SU-DHL-6 (cell line): ENCODE results near the gene FBXW2.

Source experiments
- H2AFZ ChIP-seq: fragments of 200-600 bp; sonication (generic); 2 replicates; pipeline ENCODE4 v1.6.1; 2014; ENCODE audit warnings: low read depth, mild to moderate bottlenecking, moderate library complexity, mixed read lengths, antibody characterized with exemption, low read length; ENCODE audit not compliant: severe bottlenecking
- H3F3A ChIP-seq: fragments of 200-600 bp; shearing (Covaris generic); 2 replicates; pipeline ENCODE4 v1.6.0; 2016; ENCODE audit warnings: antibody characterized with exemption, mild to moderate bottlenecking; ENCODE audit not compliant: insufficient read depth
- H3K27ac ChIP-seq: fragments of 200-600 bp; sonication (generic); 2 replicates; pipeline ENCODE4 v1.5.1; 2016; ENCODE audit warnings: low read depth, mild to moderate bottlenecking, low read length, moderate library complexity, mixed read lengths
- H3K27me3 ChIP-seq: fragments of 200-600 bp; sonication (generic), shearing (Covaris generic); 2 replicates; pipeline ENCODE4 v1.6.0; 2014; ENCODE audit warnings: mild to moderate bottlenecking, low read length
- H3K36me3 ChIP-seq: fragments of 200-600 bp; sonication (generic); 2 replicates; pipeline ENCODE4 v1.6.1; 2014; ENCODE audit warnings: mild to moderate bottlenecking, low read length, mixed read lengths
- H3K4me2 ChIP-seq: fragments of 300-600, 200-600 bp; shearing (Covaris generic), sonication (generic); 2 replicates; pipeline ENCODE4 v1.6.0; 2014; ENCODE audit warnings: low read length, low read depth, mild to moderate bottlenecking; ENCODE audit not compliant: poor library complexity, severe bottlenecking
- H3K4me3 ChIP-seq: fragments of 200-600 bp; sonication (generic); 2 replicates; pipeline ENCODE4 v1.5.1; 2014; ENCODE audit warnings: antibody characterized with exemption, low read length, mild to moderate bottlenecking, mixed read lengths; ENCODE audit not compliant: insufficient read depth, poor library complexity, severe bottlenecking
- H3K79me2 ChIP-seq: fragments of 200-600 bp; sonication (generic); 2 replicates; pipeline ENCODE4 v1.6.1; 2014; ENCODE audit warnings: mild to moderate bottlenecking, low read length, moderate library complexity; ENCODE audit not compliant: insufficient read depth
- H3K9ac ChIP-seq: fragments of 200-600 bp; sonication (generic); 2 replicates; pipeline ENCODE4 v1.7.0; 2014; ENCODE audit warnings: mild to moderate bottlenecking, low read length
- H3K9me2 ChIP-seq: fragments of 200-600 bp; sonication (generic); replicated peaks from 2 replicates; pipeline ENCODE4 v1.6.1; 2014; ENCODE audit warnings: low read length; ENCODE audit not compliant: insufficient read depth
- H3K9me3 ChIP-seq: fragments of 200-600 bp; sonication (generic); 2 replicates; pipeline ENCODE4 v1.6.1; 2014; ENCODE audit warnings: low read length, mixed read lengths; ENCODE audit not compliant: insufficient read depth
- H4K20me1 ChIP-seq: fragments of 200-600 bp; sonication (generic); 2 replicates; pipeline ENCODE4 v1.6.1; 2014; ENCODE audit warnings: low read depth, mild to moderate bottlenecking, antibody characterized with exemption, low read length, moderate library complexity, mixed read lengths
- CTCF ChIP-seq: fragments of 200-600 bp; sonication (generic); IDR thresholded peaks from one replicate; pipeline ENCODE4 v1.5.1; 2017; ENCODE audit warnings: antibody characterized with exemption, mild to moderate bottlenecking, low read length, moderate library complexity; ENCODE audit not compliant: insufficient read depth, poor library complexity, severe bottlenecking
- EZH2phosphoT487 ChIP-seq: fragments of 200-600 bp; sonication (generic), shearing (Covaris generic); conservative IDR thresholded peaks from 2 replicates; pipeline ENCODE4 v1.6.1; 2018; ENCODE audit warnings: mild to moderate bottlenecking, antibody characterized with exemption, low read length, moderate library complexity, mixed read lengths

Gene FBXW2

GRCh38 chr9:120774719-120775118 is 18.5 kb downstream of the FBXW2 start:
- Histone ChIP-seq H4K20me1 (no peaks in the 10 kb centered on the region), H3K4me2 (no peak overlapping the region), H3K79me2 (no peaks in the 10 kb centered on the region), H2AFZ (no peak overlapping the region), H3K27me3 (no peaks in the 10 kb centered on the region), H3K9ac (no peak overlapping the region), H3K4me3 (no peak overlapping the region), H3K9me3 (no peaks in the 10 kb centered on the region), H3F3A (no peaks in the 10 kb centered on the region), H3K9me2 (no peaks in the 10 kb centered on the region), H3K36me3 (peaks cover 20% of the 10 kb centered on the region; the same call in 1 of the 2 replicates), H3K27ac (no peak overlapping the region)
- TF ChIP-seq CTCF (no peak), EZH2phosphoT487 (no peak)

GRCh38 chr9:120773256-120773655 is 20.0 kb downstream of the FBXW2 start:
- Histone ChIP-seq H3K9ac (no peak overlapping the region), H3K27me3 (no peaks in the 10 kb centered on the region), H3K36me3 (peaks cover 20% of the 10 kb centered on the region; the same call in 1 of the 2 replicates), H3K4me2 (no peak overlapping the region), H3K9me2 (no peaks in the 10 kb centered on the region), H3K79me2 (no peaks in the 10 kb centered on the region), H3K4me3 (no peak overlapping the region), H3F3A (no peaks in the 10 kb centered on the region), H3K9me3 (no peaks in the 10 kb centered on the region), H2AFZ (no peak overlapping the region), H3K27ac (no peak overlapping the region), H4K20me1 (no peaks in the 10 kb centered on the region)
- TF ChIP-seq CTCF (no peak), EZH2phosphoT487 (no peak)

- Histone ChIP-seq H3K36me3 (peaks cover 10% of the 10 kb centered on the region; the same call in 1 of the 2 replicates), H3K4me3 (no peak overlapping the region), H3K9ac (no peak overlapping the region), H3K4me2 (no peak overlapping the region), H3K9me3 (no peaks in the 10 kb centered on the region), H2AFZ (no peak overlapping the region), H3K27me3 (no peaks in the 10 kb centered on the region), H4K20me1 (no peaks in the 10 kb centered on the region), H3K27ac (no peak overlapping the region), H3F3A (no peaks in the 10 kb centered on the region), H3K9me2 (no peaks in the 10 kb centered on the region), H3K79me2 (no peaks in the 10 kb centered on the region)
- TF ChIP-seq EZH2phosphoT487 (no peak), CTCF (no peak)
These were observed 22.3 kb downstream of the FBXW2 start for GRCh38 chr9:120770931-120771330.

- Histone ChIP-seq H3K9me2 (no peaks in the 10 kb centered on the region), H3K27me3 (no peaks in the 10 kb centered on the region), H3K9me3 (no peaks in the 10 kb centered on the region), H3K79me2 (no peaks in the 10 kb centered on the region), H3K4me2 (no peak overlapping the region), H3K36me3 (peaks cover 14% of the 10 kb centered on the region; the same call in 1 of the 2 replicates), H3F3A (no peaks in the 10 kb centered on the region), H4K20me1 (no peaks in the 10 kb centered on the region), H3K4me3 (no peak overlapping the region), H3K27ac (no peak overlapping the region), H2AFZ (no peak overlapping the region), H3K9ac (no peak overlapping the region)
- TF ChIP-seq EZH2phosphoT487 = no peak
- TF ChIP-seq CTCF = no peak
These were observed 24.3 kb downstream of the FBXW2 start for GRCh38 chr9:120768886-120769285.
